GM04504 (cell line): Measurements from ENCODE around the gene CTIF.
"Not testable (repeated sequence)": the region's sequence is repeated elsewhere in the genome, so short reads cannot be mapped to it uniquely, and the experiment has no call there.

Experiments
- DNase-seq: peaks from one replicate; pipeline ENCODE4 v3.0.0-alpha.2; 2012; ENCODE audit warnings: low read depth

Gene CTIF

GRCh38 chr18:48868468-48869466 lies 329.9 kb downstream of the CTIF start:
- DNase-seq: no peak

GRCh38 chr18:48869591-48869990 lies 330.8 kb downstream of the CTIF start:
- DNase-seq: no peak

GRCh38 chr18:48870926-48871325 lies 332.1 kb downstream of the CTIF start:
- not testable (repeated sequence) for DNase-seq

GRCh38 chr18:48871391-48872166 lies 332.7 kb downstream of the CTIF start:
- no peak for DNase-seq

GRCh38 chr18:48872234-48873145 lies 333.7 kb downstream of the CTIF start:
- DNase-seq: peak; percentile 27

GRCh38 chr18:48874233-48874632 lies 335.4 kb downstream of the CTIF start:
- DNase-seq: no peak

GRCh38 chr18:48874701-48875162 lies 335.9 kb downstream of the CTIF start:
- DNase-seq: no peak

- no peak for DNase-seq
These were observed 336.6 kb downstream of the CTIF start for GRCh38 chr18:48875314-48875941.

GRCh38 chr18:48875942-48876511 lies 337.2 kb downstream of the CTIF start:
- no peak for DNase-seq

GRCh38 chr18:48876590-48876989 lies 337.8 kb downstream of the CTIF start:
- no peak for DNase-seq

GRCh38 chr18:48877941-48878340 lies 339.1 kb downstream of the CTIF start:
- no peak for DNase-seq

- no peak for DNase-seq
These were observed 339.6 kb downstream of the CTIF start for GRCh38 chr18:48878471-48878870.

GRCh38 chr18:48879008-48879431 lies 340.2 kb downstream of the CTIF start:
- DNase-seq: no peak

GRCh38 chr18:48880931-48881330 lies 342.1 kb downstream of the CTIF start:
- no peak for DNase-seq

GRCh38 chr18:48882379-48882778 lies 343.5 kb downstream of the CTIF start:
- no peak for DNase-seq

- DNase-seq: no peak
These were observed 345.5 kb downstream of the CTIF start for GRCh38 chr18:48884306-48884705.

- no peak for DNase-seq
These were observed 345.9 kb downstream of the CTIF start for GRCh38 chr18:48884771-48885170.

- DNase-seq: no peak
These were observed 346.6 kb downstream of the CTIF start for GRCh38 chr18:48885266-48885923.

GRCh38 chr18:48885924-48886400 lies 347.1 kb downstream of the CTIF start:
- DNase-seq: no peak
